K562 (cell line): ENCODE data around the gene GALM. TPM values are rescaled to one million over a fixed set of nuclear protein-coding genes. Genes with fewer than 3 reads are reported as not detected.

ENCODE experiments used
- CREM ChIP-seq: IDR thresholded peaks from 2 replicates; pipeline ENCODE4 v1.6.1; 2014; ENCODE audit warnings: antibody characterized with exemption, low read depth
- E2F5 ChIP-seq: sonication (generic); formaldehyde crosslinking; IDR thresholded peaks from 2 replicates; pipeline ENCODE4 v1.8.0; 2022; ENCODE audit warnings: mild to moderate bottlenecking, missing genetic modification reagents
- FOXP1 ChIP-seq: sonication (generic); formaldehyde crosslinking; IDR thresholded peaks from 2 replicates; pipeline ENCODE4 v1.8.0; 2022; ENCODE audit warnings: mild to moderate bottlenecking, missing genetic modification reagents
- GTF2A2 ChIP-seq: IDR thresholded peaks from 2 replicates; pipeline ENCODE4 v1.6.1; 2016; ENCODE audit warnings: mild to moderate bottlenecking, missing genetic modification characterization, missing compliant biosample characterization
- GTF2F1 ChIP-seq: IDR thresholded peaks from 2 replicates; pipeline ENCODE4 v1.6.1; 2011; ENCODE audit warnings: low read depth, low read length, improper control_type of control experiment
- HIVEP1 ChIP-seq: fragments of 250-450 bp; sonication (Bioruptor Pico); IDR thresholded peaks from 2 replicates; pipeline ENCODE4 v1.4.0; 2020; ENCODE audit warnings: mild to moderate bottlenecking
- LEF1 ChIP-seq: fragments of 450-650 bp; IDR thresholded peaks from 2 replicates; pipeline ENCODE4 v1.6.1; 2016; ENCODE audit warnings: mild to moderate bottlenecking
- PCBP2 ChIP-seq: fragments of 200-400 bp; formaldehyde crosslinking; IDR thresholded peaks from 2 replicates; pipeline ENCODE4 v1.6.1; 2018; ENCODE audit warnings: low read length, low read depth, mild to moderate bottlenecking, moderate library complexity; ENCODE audit not compliant: poor library complexity, severe bottlenecking
- POLR3G ChIP-seq: IDR thresholded peaks from 2 replicates; pipeline ENCODE4 v1.6.1; 2011; ENCODE audit not compliant: insufficient read length, insufficient replicate concordance; ENCODE audit errors: extremely low read depth
- SMAD4 ChIP-seq: fragments of 250-450 bp; sonication (Bioruptor Pico); conservative IDR thresholded peaks from 2 replicates; pipeline ENCODE4 v1.8.0; 2021; ENCODE audit warnings: inconsistent platforms, mild to moderate bottlenecking, moderate library complexity
- STAG1 ChIP-seq: sonication (generic); formaldehyde crosslinking; IDR thresholded peaks from 2 replicates; pipeline ENCODE4 v1.5.0; 2020; ENCODE audit warnings: missing genetic modification reagents, borderline replicate concordance
- TCF7 ChIP-seq: sonication (generic); IDR thresholded peaks from 2 replicates; pipeline ENCODE4 v1.6.1; 2016; ENCODE audit warnings: antibody characterized with exemption, borderline replicate concordance
- ZBTB9 ChIP-seq: fragments of 450-650 bp; formaldehyde crosslinking; IDR thresholded peaks from 2 replicates; pipeline ENCODE4 v1.4.0; 2020; ENCODE audit warnings: mild to moderate bottlenecking, moderate library complexity
- ZMIZ1 ChIP-seq, 2 experiments: fragments of 150-350 bp in 1 of 2; IDR thresholded peaks; 2 replicates each; pipeline ENCODE4 v1.6.1; 2012 to 2016; ENCODE audit warnings: low read depth in 2 of 2, low read length in 2 of 2, mild to moderate bottlenecking in 1 of 2, moderate library complexity in 1 of 2
- ZNF324 ChIP-seq: fragments of 250-450 bp; sonication (Bioruptor Pico); IDR thresholded peaks from 2 replicates; pipeline ENCODE4 v1.4.0; 2020; ENCODE audit warnings: mild to moderate bottlenecking
- polyA plus RNA-seq, 8 experiments: library from polyadenylated mRNA; depleted of rRNA in 4 of 8; stranded (reverse) in 5 of 8; unstranded in 3 of 8; fragments of >200 nt; fragmentation: Nextera tagmentation in 2 of 8; fragmentation: Illumina TruSeq in 1 of 8; extraction: Ambion mirVana in 2 of 8; extraction: Trizol in 1 of 8; gene quantifications; 2 replicates each; pipeline versions ENCODE4 v1.2.1 to v1.2.3, GENCODE V29; 2011 to 2014; ENCODE audit warnings: inconsistent platforms in 1 of 8, missing spikeins in 1 of 8
- total RNA-seq, 7 experiments: library from RNA; depleted of rRNA in 6 of 7; stranded (reverse); fragments of >200 nt in 6 of 7; fragmentation: Illumina TruSeq in 2 of 7; extraction: Trizol in 2 of 7; gene quantifications; 2 replicates each; pipeline versions ENCODE4 v1.2.1 to v1.2.3, GENCODE V29; 2011 to 2021; ENCODE audit warnings: low replicate concordance in 1 of 7
- TF ChIP-seq, protein P1 (sequence below): fragments of 250-450 bp; sonication (Bioruptor Pico); IDR thresholded peaks from 2 replicates; pipeline ENCODE4 v1.5.1; 2021; ENCODE audit warnings: mild to moderate bottlenecking
- TF ChIP-seq, protein P2 (sequence below): fragments of 450-650 bp; IDR thresholded peaks from one replicate; pipeline ENCODE4 v1.6.1; 2018; ENCODE audit warnings: mild to moderate bottlenecking, moderate library complexity; ENCODE audit not compliant: partially characterized antibody

The GALM gene
- total and polyA plus RNA-seq, 9 of the 15 experiments (the other 6 are each of a cell fraction or from before 2014, with no cell fraction given): 22.1 to 51.7 (median 27.9) TPM

- peak; percentile 98 for TF ChIP-seq GTF2F1
- TF ChIP-seq ZBTB9 (CRISPR knock-in tag): peak; percentile 89; the same call in 1 of the 2 replicates
- TF ChIP-seq ZMIZ1 (IDR thresholded peaks at IDR 0.05; ENCODE audit: low read depth in 2 of 2, low read length in 2 of 2): peak in 1 of 2 experiments; percentile 94; a peak in 2 of 4 replicates
- 0 out of 2 replicates have a peak, but pooled peaks have one; percentile 45 for TF ChIP-seq TCF7
- TF ChIP-seq CREM: peak; percentile 90
- peak; percentile 97 for TF ChIP-seq FOXP1 (CRISPR knock-in tag)
- TF ChIP-seq SMAD4 (CRISPR knock-in tag): peak; percentile 63; the same call in 1 of the 2 replicates
- TF ChIP-seq, protein P1, sequence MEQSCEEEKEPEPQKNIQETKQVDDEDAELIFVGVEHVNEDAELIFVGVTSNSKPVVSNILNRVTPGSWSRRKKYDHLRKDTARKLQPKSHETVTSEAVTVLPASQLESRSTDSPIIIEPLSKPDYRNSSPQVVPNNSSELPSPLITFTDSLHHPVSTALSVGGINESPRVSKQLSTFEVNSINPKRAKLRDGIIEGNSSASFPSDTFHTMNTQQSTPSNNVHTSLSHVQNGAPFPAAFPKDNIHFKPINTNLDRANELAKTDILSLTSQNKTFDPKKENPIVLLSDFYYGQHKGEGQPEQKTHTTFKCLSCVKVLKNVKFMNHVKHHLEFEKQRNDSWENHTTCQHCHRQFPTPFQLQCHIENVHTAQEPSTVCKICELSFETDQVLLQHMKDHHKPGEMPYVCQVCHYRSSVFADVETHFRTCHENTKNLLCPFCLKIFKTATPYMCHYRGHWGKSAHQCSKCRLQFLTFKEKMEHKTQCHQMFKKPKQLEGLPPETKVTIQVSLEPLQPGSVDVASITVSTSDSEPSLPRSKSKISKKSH (CRISPR knock-in tag): no peak
- TF ChIP-seq POLR3G: no peak
- peak; percentile 95 for TF ChIP-seq GTF2A2
- TF ChIP-seq LEF1: peak; percentile 60
- peak; percentile 98 for TF ChIP-seq E2F5
- peak; percentile 43; the same call in 1 of the 2 replicates for TF ChIP-seq STAG1 (CRISPR knock-in tag)
- TF ChIP-seq, protein P2, sequence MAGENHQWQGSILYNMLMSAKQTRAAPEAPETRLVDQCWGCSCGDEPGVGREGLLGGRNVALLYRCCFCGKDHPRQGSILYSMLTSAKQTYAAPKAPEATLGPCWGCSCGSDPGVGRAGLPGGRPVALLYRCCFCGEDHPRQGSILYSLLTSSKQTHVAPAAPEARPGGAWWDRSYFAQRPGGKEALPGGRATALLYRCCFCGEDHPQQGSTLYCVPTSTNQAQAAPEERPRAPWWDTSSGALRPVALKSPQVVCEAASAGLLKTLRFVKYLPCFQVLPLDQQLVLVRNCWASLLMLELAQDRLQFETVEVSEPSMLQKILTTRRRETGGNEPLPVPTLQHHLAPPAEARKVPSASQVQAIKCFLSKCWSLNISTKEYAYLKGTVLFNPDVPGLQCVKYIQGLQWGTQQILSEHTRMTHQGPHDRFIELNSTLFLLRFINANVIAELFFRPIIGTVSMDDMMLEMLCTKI: no peak
- peak; percentile 6 for TF ChIP-seq PCBP2
- TF ChIP-seq HIVEP1 (CRISPR knock-in tag): peak; percentile 10; the same call in 1 of the 2 replicates
- 0 out of 2 replicates have a peak, but pooled peaks have one; percentile 2 for TF ChIP-seq ZNF324 (CRISPR knock-in tag)
These were observed 85.1 kb downstream of the GALM start, which contains the start of gene SRSF7 (continued) for GRCh38 chr2:38750891-38751595.
